HepG2 (cell line): ENCODE data around the gene PKLR. TPM values are rescaled to one million over a fixed set of nuclear protein-coding genes. Genes with fewer than 3 reads are reported as not detected.

Experiments
- ARHGAP35 ChIP-seq: sonication (generic); formaldehyde crosslinking; IDR thresholded peaks from 2 replicates; pipeline ENCODE4 v1.9.0; 2022; ENCODE audit warnings: mild to moderate bottlenecking, inconsistent platforms, moderate library complexity, missing genetic modification reagents, borderline replicate concordance
- ARID4A ChIP-seq: sonication (generic); formaldehyde crosslinking; IDR thresholded peaks from 2 replicates; pipeline ENCODE4 v1.5.0; 2020; ENCODE audit warnings: mild to moderate bottlenecking, missing genetic modification reagents, borderline replicate concordance
- CEBPB ChIP-seq: IDR thresholded peaks from 2 replicates; pipeline ENCODE4 v1.6.1; 2011; ENCODE audit warnings: low read depth, low read length, improper control_type of control experiment, borderline replicate concordance
- CENPT ChIP-seq: sonication (generic); formaldehyde crosslinking; IDR thresholded peaks from 2 replicates; pipeline ENCODE4 v1.8.0; 2022; ENCODE audit warnings: low read depth, mild to moderate bottlenecking, moderate library complexity, missing genetic modification reagents
- FOXK2 ChIP-seq: fragments of 450-650 bp; IDR thresholded peaks from 2 replicates; pipeline ENCODE4 v1.6.1; 2016
- GABPA ChIP-seq, 2 experiments: IDR thresholded peaks; 2 replicates each; pipeline ENCODE4 v1.6.1; 2011 to 2016; ENCODE audit warnings: low read depth in 2 of 2, low read length in 1 of 2, missing biosample characterization in 1 of 2, missing genetic modification characterization in 1 of 2
- IRF2 ChIP-seq: IDR thresholded peaks from 2 replicates; pipeline ENCODE4 v1.6.1; 2018; ENCODE audit warnings: missing genetic modification reagents, missing compliant biosample characterization
- KDM5B ChIP-seq: sonication (generic); formaldehyde crosslinking; IDR thresholded peaks from 2 replicates; pipeline ENCODE4 v1.4.0; 2020; ENCODE audit warnings: missing genetic modification reagents, mild to moderate bottlenecking, borderline replicate concordance
- MAFF ChIP-seq: IDR thresholded peaks from 2 replicates; pipeline ENCODE4 v1.6.1; 2011; ENCODE audit warnings: low read depth, low read length, improper control_type of control experiment
- NFRKB ChIP-seq: fragments of 450-650 bp; IDR thresholded peaks from 2 replicates; pipeline ENCODE4 v1.6.1; 2017
- PHF8 ChIP-seq: sonication (generic); formaldehyde crosslinking; IDR thresholded peaks from 2 replicates; pipeline ENCODE4 v1.5.0; 2020; ENCODE audit warnings: missing genetic modification reagents
- RELA ChIP-seq: sonication (generic); formaldehyde crosslinking; IDR thresholded peaks from 2 replicates; pipeline ENCODE4 v1.4.0; 2020; ENCODE audit warnings: missing genetic modification reagents
- SP2 ChIP-seq: sonication (generic); formaldehyde crosslinking; IDR thresholded peaks from 2 replicates; pipeline ENCODE4 v1.5.1; 2020; ENCODE audit warnings: mild to moderate bottlenecking, missing genetic modification reagents
- ZNF136 ChIP-seq: sonication (generic); formaldehyde crosslinking; IDR thresholded peaks from 2 replicates; pipeline ENCODE4 v1.8.1; 2022; ENCODE audit warnings: low read depth, mild to moderate bottlenecking, moderate library complexity, missing genetic modification reagents
- ZNF44 ChIP-seq: sonication (generic); formaldehyde crosslinking; IDR thresholded peaks from 2 replicates; pipeline ENCODE4 v1.5.1; 2020; ENCODE audit warnings: mild to moderate bottlenecking, missing genetic modification reagents
- ZNF747 ChIP-seq: sonication (generic); formaldehyde crosslinking; IDR thresholded peaks from 2 replicates; pipeline ENCODE4 v1.8.1; 2023; ENCODE audit warnings: missing genetic modification reagents, mild to moderate bottlenecking, borderline replicate concordance
- ZNF749 ChIP-seq: sonication (generic); formaldehyde crosslinking; IDR thresholded peaks from 2 replicates; pipeline ENCODE4 v1.8.0; 2022; ENCODE audit warnings: mild to moderate bottlenecking, missing genetic modification reagents, moderate library complexity, borderline replicate concordance
- ZNF788 ChIP-seq: sonication (generic); formaldehyde crosslinking; IDR thresholded peaks from 2 replicates; pipeline ENCODE4 v1.5.0; 2020; ENCODE audit warnings: mild to moderate bottlenecking, missing genetic modification reagents, borderline replicate concordance
- ZSCAN21 ChIP-seq: sonication (generic); formaldehyde crosslinking; IDR thresholded peaks from 2 replicates; pipeline ENCODE4 v1.8.0; 2022; ENCODE audit warnings: mild to moderate bottlenecking, missing genetic modification reagents, moderate library complexity, borderline replicate concordance
- polyA plus RNA-seq, 8 experiments: library from polyadenylated mRNA; depleted of rRNA in 3 of 8; stranded (reverse) in 7 of 8; unstranded in 1 of 8; fragments of >200 nt; fragmentation: Illumina TruSeq in 4 of 8; extraction: Trizol in 4 of 8; gene quantifications; 2 replicates each; pipeline versions ENCODE4 v1.2.1 to v1.2.3, GENCODE V29; 2011 to 2016; ENCODE audit warnings: low read depth in 4 of 8, missing spikeins in 1 of 8, mixed read lengths in 1 of 8; ENCODE audit not compliant: insufficient read depth in 1 of 8
- total RNA-seq, 5 experiments: library from RNA; depleted of rRNA; stranded (reverse); fragments of >200 nt; fragmentation: Illumina TruSeq; extraction: Trizol; gene quantifications; 2 replicates each; pipeline ENCODE4 v1.2.3, GENCODE V29; 2016; ENCODE audit warnings: low read depth in 1 of 5
- TF ChIP-seq, protein P1 (sequence below), 2 experiments: sonication (generic) in 1 of 2; formaldehyde crosslinking in 1 of 2; IDR thresholded peaks; 2 replicates each; pipeline versions ENCODE4 v1.6.1 to v1.9.0; 2014 to 2022; ENCODE audit warnings: antibody characterized with exemption in 1 of 2, borderline replicate concordance in 1 of 2, inconsistent platforms in 1 of 2, low read depth in 1 of 2, missing genetic modification reagents in 1 of 2

PKLR gene
- total and polyA plus RNA-seq, 2 of the 13 experiments (the other 11 are each of a cell fraction or from before 2014, with no cell fraction given), result 10.3 to 29.3 TPM

DNA sequence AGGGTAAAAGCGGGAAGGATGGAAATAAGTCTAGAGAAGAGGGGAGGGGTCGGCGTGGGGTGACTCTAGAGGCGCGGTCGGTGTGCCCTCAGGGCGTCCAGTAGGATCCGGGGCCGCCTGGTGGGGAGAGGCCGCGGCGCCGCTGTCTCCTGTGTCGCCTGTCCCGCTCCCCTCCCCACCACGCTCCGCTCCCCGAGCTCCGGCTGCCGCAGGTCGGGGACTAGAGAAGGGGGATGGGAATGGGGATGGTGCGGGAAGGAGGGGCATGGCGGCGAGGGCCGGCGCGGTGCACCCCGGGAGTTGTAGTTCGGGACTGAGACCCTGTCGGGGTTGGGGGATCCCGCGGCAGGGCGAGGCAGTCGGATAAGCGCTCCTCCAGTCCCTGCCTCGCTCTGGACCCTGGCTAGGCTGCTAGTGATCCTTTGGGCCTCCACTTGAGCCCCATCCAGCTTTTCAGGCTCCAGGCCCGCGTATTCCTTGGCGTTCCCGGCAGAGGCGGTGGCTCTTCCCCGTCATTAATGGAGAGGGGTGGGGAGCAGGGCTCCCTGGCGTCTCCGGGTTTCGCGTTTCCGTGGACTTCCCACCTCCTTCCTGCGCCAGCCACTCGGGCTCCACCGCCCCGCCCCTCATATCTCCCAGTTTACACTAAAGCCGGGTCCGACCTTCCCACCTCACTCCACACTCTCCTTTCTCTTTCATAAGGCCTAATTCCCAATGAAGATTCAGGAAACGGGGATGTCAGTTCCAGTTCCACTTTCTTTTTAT lies 45.8 kb downstream of the PKLR start, which contains the start of gene ENTREP3 (continued):
- TF ChIP-seq CENPT (CRISPR knock-in tag), result no peak
- TF ChIP-seq ZNF749 (CRISPR knock-in tag), result no peak
- TF ChIP-seq MAFF, result no peak
- no peak for TF ChIP-seq RELA (CRISPR knock-in tag)
- no peak for TF ChIP-seq FOXK2
- TF ChIP-seq ARHGAP35, result no peak
- TF ChIP-seq ZNF44, result no peak
- peak; percentile 22; the same call in 1 of the 2 replicates for TF ChIP-seq SP2
- peak; percentile 78 for TF ChIP-seq IRF2 (CRISPR knock-in tag)
- no peak for TF ChIP-seq ZNF747
- TF ChIP-seq ZNF788 (CRISPR knock-in tag), result peak; percentile 34; the same call in 1 of the 2 replicates
- TF ChIP-seq, protein P1, sequence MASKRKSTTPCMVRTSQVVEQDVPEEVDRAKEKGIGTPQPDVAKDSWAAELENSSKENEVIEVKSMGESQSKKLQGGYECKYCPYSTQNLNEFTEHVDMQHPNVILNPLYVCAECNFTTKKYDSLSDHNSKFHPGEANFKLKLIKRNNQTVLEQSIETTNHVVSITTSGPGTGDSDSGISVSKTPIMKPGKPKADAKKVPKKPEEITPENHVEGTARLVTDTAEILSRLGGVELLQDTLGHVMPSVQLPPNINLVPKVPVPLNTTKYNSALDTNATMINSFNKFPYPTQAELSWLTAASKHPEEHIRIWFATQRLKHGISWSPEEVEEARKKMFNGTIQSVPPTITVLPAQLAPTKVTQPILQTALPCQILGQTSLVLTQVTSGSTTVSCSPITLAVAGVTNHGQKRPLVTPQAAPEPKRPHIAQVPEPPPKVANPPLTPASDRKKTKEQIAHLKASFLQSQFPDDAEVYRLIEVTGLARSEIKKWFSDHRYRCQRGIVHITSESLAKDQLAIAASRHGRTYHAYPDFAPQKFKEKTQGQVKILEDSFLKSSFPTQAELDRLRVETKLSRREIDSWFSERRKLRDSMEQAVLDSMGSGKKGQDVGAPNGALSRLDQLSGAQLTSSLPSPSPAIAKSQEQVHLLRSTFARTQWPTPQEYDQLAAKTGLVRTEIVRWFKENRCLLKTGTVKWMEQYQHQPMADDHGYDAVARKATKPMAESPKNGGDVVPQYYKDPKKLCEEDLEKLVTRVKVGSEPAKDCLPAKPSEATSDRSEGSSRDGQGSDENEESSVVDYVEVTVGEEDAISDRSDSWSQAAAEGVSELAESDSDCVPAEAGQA (IDR thresholded peaks at IDR 0.05; ENCODE audit: low read depth), result no peak
- TF ChIP-seq, protein P1 (CRISPR knock-in tag; IDR thresholded peaks at IDR 0.05; ENCODE audit: borderline replicate concordance), result no peak
- TF ChIP-seq ZSCAN21 (CRISPR knock-in tag), result no peak
- peak; percentile 46 for TF ChIP-seq KDM5B
- TF ChIP-seq NFRKB, result no peak
- TF ChIP-seq ZNF136 (CRISPR knock-in tag), result no peak
- no peak for TF ChIP-seq GABPA (IDR thresholded peaks at IDR 0.05; ENCODE audit: low read depth, low read length)
- TF ChIP-seq GABPA (CRISPR knock-in tag; IDR thresholded peaks at IDR 0.05; ENCODE audit: low read depth), result peak; percentile 75
- peak; percentile 83; the same call in 1 of the 2 replicates for TF ChIP-seq ARID4A (CRISPR knock-in tag)
- TF ChIP-seq CEBPB, result no peak
- peak; percentile 73 for TF ChIP-seq PHF8
